GM21619 (cell line): ENCODE data around the gene RBBP8NL.

Experiments used
- ATAC-seq: cut with Tn5 transposase; IDR thresholded peaks from one replicate; pipeline ENCODE4 v1.9.1; 2021; ENCODE audit not compliant: unreplicated experiment

Gene RBBP8NL

DNA sequence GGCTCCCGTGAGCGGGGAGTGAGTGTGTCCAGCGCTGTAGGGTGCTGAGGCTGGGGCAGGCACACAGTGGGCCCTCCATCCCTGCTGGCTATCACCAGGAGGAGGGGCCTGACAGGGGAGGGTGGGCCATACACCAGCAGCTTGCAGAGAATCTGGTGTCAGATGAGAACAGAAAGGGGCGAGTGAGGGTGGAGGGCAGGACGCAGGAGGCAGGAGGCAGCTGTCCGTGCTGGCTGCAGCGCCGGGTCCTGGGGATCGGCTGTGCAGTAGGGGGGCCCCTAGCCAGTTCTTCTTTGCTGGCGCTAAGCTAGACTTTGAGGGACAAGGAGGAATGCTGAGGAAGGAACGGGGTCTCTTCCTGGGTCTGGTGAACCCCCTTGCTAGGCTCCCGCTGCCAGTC lies 18.7 kb downstream of the RBBP8NL start:
- no peak for ATAC-seq

DNA sequence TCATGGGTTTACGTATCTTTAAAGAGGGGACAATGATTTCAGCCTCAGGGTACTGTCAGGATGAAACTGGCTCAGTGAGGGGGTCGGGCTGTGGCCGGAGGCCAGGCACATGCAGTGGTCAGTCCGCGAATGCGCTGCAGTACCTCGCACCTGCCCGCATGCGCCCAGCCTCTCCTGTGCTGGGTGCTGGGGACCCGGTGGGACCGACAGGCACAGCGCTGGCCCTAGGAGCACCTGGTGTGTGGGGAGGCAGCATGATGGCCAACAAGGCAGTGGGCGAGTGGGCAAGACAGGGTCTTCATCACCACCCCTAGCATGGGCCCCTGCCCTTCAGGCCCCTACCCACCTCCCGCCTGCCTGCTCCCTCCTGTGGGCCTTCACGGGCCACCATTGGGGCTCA lies 19.3 kb downstream of the RBBP8NL start:
- ATAC-seq = no peak

DNA sequence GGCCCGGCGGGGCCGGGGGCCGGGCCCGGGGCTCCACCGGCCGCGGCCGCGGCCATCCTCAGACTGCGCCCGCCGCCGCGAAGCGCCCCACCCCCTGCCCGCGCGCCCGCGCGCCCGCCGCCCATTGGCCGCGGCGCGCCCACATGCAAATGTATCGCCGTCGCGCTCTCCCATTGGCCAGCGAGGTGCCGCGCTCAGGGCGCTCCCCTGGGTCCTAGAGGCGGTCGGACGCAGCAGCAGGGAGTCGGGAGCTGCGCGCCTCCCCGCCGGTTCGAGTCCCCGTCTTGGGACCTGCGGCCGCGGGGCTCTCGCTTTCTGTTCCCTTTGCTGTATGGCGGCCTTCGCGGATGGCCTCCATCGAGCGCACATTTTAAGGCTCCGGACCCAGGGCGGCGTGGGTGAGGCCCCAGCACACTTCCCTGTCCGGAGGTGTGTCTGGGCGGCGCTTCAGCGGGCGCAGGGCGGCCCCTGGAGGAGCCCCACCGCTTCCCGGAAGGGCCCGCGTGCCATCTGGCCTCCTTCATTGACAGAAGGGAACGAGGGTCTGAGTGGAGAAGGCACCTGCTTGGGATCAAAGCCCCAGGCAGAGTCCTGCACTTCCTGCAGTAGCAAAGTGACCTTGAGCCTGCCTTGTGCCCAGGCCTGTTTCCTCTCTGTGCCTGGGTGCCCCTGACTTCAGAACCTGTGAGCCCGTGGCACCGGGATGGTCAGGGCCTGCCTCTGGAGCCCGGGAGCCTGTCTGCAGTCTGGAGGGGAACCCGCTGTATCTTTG lies 19.9 kb downstream of the RBBP8NL start, which contains the start of gene CABLES2:
Gene CABLES2, minus strand, starts transcription at position 65 of the 772 bp plus-strand sequence. Its CDS starts 9 bp downstream, at position 56.
- peak; percentile 84 for ATAC-seq

DNA sequence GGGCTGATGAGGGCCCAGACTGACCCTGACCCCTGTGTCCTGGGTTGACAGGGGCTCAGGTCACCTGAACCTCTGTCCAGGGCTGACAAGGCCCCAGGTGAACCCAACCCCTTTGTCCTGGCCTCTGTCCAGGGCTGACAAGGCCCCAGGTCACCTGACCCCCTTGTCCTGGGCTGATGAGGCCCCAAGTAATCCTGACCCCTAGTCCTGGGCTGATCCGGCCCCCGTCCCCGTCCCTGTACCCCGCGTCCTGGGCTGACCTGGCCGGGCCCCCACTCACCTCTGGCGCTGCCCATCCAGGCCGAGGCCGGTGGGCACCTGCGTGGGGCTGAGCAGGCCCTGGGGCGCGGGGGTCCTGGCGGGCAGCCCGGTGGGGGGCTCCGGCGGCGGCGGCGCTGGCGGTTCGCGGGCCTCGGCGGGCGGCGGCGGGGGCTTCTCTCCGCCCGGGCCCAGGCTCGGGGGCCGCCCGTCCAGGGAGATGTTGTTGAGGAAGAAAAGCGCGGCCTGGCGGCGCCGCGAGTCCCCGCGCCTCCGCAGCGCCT lies 20.6 kb downstream of the RBBP8NL start:
- peak; percentile 5 for ATAC-seq

DNA sequence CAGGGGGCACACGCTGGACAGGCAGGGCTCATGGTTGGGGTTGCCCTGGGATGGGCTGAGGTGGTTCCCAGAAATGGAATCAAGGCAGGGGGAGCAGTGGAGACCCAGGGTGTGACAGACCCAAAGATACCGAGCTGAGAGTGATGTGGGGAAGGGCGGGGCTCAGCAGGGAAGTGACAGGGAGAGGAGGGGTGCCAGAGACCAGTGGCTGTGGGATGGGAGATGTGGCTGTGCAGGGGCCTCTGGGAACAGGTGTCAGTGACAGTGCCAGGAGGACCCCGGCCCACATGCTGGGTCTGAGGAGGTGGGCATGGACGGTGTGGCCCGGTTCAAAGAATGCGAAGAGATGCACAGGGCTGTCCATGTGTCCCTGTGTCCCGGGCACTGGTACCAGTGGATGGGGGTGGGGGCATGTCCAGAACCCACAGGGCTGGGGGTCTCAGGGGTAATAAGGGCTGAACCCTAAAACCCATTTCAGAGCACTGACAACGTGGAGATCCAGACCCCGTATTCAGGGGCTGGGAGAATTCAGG lies 21.3 kb downstream of the RBBP8NL start:
- ATAC-seq = no peak

DNA sequence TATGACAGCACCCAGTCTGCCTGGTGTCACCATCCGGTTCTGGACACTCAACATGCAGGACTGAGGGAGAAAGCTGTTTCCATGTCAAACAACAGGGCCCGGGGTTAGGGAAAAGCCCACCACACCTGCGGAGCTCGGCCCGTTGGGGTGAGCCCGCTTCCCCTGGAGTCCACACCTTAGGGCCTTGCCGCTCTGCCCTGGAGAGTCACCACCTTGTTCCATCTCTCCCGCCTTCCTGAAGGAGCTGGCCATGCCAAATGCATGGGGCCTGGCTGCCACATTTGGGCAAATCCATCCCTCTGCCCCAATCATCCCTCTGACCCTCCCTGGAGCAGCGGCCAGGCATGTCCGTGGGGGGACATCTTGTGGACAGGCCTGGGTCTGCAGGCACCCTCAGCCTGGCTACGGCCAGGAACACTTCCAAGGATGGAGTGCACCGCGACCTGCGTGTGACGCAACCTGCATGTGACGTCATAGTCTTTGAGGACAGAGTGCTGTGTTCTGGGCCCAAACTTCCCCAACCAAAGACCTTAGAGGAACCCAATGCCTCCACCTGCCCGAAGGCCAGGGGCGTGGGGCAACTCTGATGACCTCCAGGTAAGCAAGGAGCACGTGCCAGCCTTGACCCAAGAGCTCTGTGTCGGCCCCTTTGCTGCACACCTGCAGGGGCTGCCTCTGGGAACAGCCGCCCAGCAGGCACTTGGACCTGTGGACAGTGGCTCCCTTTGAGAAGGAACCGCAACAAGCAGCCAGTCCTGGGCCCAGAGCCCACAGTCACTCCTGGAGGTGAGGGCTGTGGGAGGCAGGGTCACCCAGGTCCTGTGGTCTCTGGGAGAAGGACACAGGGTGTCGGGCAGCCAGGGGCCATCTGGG lies 22.0 kb downstream of the RBBP8NL start:
- no peak for ATAC-seq

DNA sequence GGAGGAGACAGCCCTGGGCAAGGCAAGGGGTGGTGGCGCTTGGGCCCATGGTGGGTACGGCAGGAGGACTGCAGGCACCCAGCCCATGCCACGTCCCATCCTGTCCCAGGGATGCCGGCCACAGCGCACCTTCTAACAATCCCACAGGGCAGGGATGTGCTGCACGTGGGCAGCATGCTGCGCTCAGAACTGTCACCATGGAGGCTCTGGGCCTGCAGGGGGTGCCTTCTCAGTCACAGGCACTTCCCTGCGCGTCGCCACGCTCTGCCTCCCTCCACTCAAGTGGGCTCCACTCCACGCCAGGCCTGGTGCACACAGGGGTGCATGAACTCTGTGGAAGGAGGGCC lies 22.6 kb downstream of the RBBP8NL start:
- no peak for ATAC-seq

DNA sequence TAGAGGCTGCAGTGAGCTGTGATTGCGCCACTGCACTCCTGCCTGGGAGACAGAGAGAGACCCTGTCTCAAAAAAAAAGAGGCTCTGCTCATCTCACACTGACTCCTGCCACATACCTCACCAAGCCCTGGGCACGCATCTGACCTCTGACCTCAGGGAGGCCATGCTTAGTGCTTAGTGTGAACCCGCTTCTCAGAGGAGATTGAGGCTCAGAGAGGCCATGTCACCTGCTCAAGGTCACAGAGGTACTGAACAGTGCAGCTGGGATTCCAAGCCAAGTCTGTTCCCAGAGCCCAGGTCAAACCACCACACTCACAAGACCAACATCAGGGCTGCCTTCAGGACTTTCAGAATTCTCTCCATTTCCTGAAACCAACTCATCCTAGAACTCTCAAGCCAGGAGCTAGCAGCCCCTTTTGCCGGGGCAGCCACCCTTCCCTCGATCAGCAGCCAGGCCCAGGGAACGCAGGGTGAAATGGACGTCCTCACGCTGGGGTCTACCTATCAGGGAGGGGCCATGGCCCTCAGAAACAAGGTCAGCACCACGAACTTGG lies 23.1 kb downstream of the RBBP8NL start:
- no peak for ATAC-seq

DNA sequence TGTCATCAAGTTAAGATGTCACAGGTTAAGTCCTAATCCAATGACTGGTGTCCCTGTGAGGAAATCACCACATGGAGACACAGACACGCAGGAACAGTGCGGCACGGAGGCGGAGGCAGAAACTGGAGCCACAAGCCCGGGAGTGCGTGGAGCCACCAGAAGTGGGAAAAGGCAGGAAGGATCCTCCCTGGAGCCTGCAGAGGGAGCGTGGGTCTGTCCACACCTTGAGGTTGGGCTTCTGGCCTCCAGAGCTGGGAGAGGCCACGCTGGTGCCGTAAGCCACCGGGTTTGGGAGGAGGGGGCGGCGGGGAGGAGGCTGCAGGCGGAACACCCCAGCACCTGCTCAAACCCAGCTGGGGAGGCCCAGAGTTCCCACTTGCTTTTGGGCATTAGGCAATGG lies 24.0 kb downstream of the RBBP8NL start:
- ATAC-seq = no peak

DNA sequence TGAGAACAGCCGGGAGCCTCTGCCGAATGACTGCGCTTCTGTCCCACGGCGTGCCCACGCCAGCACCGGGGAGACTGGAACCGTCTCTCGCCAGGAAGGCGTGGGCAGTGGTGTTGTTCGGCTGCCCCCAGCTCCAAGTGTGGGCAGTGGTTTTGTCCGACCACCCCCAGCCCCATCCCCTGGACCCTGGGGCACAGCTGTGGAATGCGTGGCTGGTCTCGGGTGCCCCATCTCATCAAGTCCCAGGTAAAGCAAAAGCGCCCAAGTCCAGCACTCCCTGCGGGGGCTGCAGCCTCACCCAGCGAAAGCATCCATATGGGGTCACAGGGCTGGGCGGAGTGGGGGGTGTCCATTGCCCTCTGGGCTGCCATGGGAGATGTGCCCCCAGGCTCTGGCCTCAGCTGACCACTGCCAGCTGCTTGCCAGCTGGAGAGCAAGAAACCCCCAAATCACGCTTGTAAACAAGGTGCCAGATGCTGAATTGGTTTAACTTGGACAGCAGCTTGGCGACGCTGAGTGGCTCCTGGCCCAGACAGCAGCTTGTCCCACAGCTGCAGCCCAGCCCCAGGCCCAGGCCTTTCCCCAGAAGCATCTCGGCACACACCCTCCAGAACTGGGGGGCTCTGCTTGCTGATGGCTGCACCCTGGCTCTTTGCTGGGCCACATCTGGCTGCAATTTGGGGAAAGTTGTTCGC lies 24.7 kb downstream of the RBBP8NL start:
- no peak for ATAC-seq

DNA sequence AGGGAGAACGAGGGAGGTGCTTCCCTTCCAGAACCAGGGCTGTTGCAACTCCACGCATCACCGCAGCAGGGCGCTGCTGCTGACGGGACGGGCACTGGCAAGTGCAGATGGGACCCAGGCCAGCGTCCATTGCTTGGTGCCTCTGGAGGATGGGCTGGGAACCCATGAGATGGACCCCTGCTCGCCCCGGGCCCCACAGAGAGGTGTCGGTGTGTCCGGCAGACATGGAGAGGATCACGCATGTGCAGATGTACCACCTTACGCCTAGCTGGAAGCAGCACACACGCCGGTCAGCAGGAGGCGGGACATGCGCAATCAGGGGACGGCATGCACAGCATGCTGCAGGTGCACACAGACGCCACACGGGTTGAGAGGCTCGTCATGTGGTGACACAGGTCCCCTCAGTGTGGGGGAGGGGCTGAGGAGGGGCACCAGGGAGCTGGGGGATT lies 26.0 kb downstream of the RBBP8NL start:
- ATAC-seq = no peak

DNA sequence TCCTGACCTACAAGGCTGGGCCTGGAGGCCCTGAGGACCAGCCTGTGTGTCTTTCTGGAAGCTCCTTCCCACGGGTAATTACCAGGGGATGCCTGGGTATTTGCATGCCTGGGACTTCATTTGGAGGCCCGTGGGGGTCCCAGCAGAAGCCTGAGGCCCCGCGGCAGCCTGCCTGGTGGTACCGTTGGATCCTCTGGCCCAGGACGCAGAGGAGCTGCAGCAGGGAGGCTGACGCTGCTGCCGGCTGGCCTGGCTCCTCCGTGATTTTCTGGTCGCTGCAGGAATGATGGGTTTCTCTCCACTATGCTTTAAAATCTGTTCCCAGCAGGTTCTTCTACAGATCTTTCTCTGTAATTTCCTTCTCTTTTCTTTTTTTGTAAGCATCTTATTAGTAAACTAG lies 26.8 kb downstream of the RBBP8NL start:
- no peak for ATAC-seq

DNA sequence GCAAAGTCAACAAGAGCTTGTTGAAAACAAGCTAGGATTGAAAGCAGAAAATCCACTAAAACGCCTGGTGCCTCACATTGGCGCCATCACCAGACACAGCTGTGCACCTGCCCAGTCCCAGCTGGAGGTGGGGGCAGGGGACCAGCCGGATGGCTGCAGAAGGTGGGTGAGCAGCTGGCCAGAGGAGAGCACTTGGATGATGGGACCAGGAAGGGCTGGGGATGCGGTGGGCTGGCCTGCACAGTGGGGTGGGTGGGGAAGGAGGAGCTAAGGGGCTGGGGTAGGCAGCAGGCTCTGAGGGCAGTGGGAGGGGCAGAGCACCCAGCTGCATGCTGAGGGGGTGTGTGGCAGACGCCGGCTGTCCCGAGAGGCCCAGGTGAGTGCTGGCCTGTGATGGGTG lies 27.3 kb downstream of the RBBP8NL start:
- no peak for ATAC-seq

DNA sequence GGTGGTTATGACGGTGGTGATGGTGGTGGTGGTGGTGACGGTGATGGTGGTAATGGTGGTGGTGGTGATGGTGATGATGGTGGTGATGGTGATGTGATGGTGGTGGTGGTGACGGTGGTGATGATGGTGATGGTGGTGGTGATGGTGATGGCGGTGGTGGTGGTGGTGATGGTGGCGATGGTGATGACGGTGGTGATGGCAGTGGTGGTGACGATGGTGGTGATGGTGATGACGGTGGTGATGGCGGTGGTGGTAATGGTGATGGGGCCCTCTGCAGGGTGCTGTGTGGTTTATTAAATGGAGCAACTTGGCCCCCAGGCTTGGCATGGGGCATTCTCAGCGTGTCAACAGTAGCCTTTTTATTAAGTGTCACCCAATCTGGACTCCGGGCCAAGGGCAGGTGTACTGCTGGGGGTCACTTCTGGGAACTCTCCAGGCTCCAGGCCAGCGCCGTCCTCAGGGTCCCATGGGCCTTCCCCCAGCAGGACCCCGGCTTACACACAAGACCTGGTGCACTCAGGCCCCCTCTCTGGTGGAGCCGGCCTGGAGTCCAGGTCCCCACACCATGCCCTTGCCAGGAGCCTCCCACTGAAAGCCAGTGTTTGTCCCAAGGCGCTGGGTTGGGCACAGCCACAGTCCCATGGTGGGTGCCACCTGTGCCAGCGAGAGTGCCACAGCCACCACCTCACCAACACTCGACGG lies 29.1 kb downstream of the RBBP8NL start:
- no peak for ATAC-seq

DNA sequence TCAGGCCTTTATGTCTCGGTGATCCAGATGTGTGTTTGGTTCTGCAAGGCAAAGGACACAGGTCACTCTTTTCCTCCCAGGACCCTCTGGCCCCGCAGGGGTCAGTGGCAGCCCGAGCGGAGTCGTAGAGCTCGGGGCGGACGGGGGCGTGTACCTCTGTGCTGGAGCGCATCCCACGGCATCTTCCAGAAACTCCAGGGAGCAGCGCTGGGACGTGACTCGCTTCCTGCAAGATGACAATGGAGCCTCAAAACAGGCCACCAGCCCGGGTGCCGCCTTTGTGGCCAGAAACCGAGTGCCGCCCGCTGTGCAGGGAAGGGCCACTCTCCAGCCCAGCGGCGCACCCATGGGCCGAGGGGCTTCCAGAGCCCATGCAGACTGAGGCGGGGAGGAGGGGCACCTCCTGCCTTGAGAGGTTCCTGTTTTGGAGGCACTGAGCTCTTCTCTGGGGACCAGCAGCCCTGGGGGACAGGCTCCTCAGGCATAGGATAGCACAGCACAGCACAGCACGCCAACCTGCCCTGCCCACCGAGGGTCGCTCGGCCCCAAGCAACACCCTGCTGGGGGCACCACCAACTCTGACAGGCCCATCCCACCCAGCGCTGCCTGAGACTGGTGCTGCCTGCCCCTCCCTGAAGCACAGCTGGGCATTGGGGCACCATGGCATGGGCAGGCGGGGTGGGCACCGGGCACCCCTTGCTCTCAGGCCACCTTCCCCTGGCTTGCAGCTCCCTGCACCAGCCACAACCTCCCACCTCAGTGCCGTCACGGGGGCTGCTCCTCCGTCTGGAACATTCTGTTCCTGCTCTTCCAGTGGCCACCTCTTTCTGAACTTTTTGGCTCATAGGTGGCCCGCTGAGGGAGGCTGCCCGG lies 30.7 kb downstream of the RBBP8NL start:
- no peak for ATAC-seq

DNA sequence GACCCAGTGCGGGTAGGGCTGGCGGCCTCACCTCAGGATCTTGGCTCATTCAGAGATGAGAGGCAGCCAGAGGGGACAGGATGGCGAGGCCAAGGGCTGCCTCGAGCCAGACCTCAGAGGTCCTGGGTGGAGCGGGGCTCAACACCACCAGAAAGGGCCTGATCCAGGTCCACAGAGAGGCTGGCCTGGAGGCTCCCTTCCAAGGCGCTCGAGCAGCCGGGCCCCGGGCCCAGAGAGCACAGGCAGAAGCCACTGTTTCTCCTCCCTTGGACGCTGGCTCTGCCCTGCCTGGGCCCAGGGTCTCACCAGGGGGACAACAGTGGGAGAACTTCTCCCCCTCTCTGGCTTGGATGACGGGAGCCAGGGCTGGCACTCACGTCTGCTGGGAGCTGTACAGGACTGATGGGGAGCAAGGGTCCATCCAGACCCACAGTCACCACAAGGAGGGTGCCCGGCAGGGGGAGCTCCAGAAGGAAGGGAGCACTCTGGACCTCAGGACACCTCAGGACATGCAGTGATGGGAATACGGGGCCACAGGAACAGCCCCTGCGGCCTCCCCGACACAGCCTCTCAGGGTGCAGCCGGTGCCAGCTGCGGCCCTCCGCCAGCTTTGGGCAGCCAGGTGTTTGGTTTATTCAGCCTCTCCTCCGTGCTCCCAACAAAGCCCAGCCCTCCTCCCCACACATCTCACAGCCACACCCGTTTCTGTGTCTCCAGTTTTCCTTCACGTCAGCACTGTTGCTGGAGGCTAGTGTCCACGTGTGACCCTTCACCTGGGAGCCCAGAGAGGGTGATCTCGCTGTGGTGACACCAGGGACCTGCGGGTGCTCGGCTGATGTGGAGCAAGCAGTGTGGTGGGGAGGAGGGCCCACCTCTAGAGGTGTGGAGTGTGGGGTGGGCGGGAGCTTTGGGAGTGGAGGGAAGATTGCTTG lies 31.8 kb downstream of the RBBP8NL start:
- no peak for ATAC-seq

DNA sequence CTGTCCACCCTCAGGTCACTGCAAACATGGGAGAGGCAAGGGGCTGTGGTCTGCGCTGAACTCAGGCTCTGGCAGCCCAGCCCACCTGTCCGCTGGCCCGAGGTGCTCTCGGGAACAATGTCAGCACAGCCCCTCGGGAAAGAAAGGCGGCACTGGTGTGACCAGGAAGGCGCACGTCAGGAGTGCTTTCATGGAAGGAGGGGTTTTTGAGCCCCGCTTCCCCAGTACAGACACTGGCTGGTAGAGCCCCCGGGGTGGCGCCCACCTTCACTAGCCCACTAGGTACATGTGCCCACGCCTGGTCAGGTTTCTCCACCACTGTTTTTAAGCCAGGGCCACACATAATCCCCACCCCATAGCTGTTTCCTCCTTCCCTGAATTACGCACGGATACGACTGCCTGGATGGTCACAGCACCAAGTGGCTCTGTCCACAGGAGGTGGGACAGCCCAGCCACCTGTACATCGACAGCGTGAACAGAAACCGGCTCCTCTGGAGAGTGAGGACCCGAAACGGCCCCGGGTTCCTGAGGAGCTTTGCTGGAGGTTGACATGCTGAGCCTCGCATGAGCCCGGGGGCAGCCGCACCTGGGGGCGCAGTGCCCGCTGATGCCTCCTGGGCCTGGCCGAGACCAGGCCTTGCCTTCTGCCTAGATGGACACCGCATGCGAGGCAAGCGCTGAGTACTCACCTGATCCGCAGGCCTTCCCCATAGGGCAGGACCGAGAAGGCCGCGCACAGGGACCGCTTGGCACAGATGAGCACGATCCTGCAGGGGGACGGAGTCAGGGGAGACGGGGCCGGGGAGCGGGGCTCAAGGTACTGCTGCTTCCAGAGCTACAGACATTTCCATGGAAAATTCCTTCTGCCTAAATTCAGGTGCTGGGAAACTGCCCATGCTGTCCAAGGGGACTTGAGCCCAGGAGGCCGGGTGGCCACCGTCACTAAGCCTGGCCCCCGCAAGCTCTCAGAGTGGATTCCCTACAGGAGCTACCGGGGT lies 32.8 kb downstream of the RBBP8NL start:
- no peak for ATAC-seq
